ENCODE data around the gene CDC34. TPM values are rescaled to one million over a fixed set of nuclear protein-coding genes. Genes with fewer than 3 reads are reported as not detected.
A peak's percentile ranks its signal among the peaks of the same experiment; 100 is the strongest.

CDC34 gene
- total RNA-seq, 1 experiment from 2014 or later: 112 TPM

DNA sequence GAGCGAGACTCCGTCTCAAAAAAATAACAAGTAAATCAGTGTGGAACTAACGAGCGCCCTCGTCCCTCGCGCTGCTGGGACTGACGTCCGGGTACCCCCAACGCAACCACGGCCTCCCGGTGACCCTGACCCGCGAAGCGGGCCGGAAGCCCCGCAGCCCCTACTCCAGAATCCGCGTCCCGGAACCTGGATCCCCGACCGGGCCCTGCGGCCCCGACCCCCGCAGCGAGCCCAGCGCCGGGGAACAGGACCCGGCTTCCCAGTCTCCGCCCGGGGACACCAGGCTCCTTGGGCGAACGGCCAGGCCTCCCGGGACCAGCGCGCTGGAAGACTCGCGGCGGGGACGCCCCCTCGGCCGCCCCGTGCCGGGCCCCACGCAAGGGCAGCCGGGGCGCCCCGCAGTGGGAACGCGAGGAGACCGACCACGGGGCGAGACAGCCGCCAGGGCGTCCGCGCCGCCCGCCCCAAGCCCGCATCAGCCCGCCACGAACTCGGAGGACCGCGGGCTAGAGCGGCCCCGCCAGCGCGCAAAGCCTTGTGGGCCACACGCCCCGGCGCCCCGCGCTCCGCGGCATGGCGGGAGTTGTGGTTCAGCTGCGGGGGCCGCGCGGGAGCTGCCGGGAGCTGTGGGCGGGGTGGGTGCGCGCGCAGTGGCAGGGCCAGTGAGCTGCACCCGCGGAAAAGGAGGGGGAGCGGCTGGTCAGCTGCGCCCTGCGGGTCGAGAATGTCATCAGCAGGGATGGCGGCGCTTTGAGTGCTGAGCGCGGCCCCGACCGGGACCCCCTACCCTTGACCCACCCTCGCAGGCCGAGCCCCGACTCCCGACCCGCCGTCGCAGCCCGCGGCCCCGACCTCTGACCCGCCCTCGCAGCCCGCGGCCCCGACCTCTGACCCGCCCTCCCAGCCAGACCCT, 42.8 kb upstream of the CDC34 start:
- peak overlapping the region; percentile 75 for H3K18ac ChIP-seq (ENCODE audit: insufficient read length, low read depth, low read length)
- no peak overlapping the region for H3T11ph ChIP-seq (ENCODE audit: low read length)
- H2BK12ac ChIP-seq (ENCODE audit: insufficient read length, low read depth, low read length): no peak overlapping the region
- peak overlapping the region; percentile 78 to 87 for H3K4me3 Mint-ChIP-seq
- peak overlapping the region; percentile 79 for H3K14ac ChIP-seq (ENCODE audit: insufficient read depth, low read length)
- H4K8ac ChIP-seq (replicated peaks; ENCODE audit: insufficient read length, low read depth, low read length): no peak overlapping the region
- H3K56ac ChIP-seq (ENCODE audit: insufficient read length, low read depth, low read length): no peak overlapping the region
- no peak overlapping the region for H3K23ac ChIP-seq (ENCODE audit: insufficient read length, low read depth, low read length)
- no peak overlapping the region for H3K27ac ChIP-seq (ENCODE audit: insufficient read length, low read depth, low read length)
- H3K4me2 ChIP-seq (ENCODE audit: insufficient read depth, insufficient read length, low read length): peak overlapping the region; percentile 10
- no peak overlapping the region for H2BK5ac ChIP-seq (ENCODE audit: insufficient read length, low read length)
- no peaks in the 10 kb centered on the region; the same call in 1 of the 2 replicates for H3K4me1 ChIP-seq (ENCODE audit: insufficient read depth, low read length)
- no peak overlapping the region for H2AFZ ChIP-seq (ENCODE audit: low read length)
- H4K5ac ChIP-seq (ENCODE audit: insufficient read length, low read depth, low read length): no peak overlapping the region
- peak overlapping the region in 1 of 3 experiments; percentile 86; a peak in 2 of 7 replicates for H3K27ac Mint-ChIP-seq
- peak overlapping the region; percentile 13 for H3K9ac ChIP-seq (ENCODE audit: extremely low read depth, insufficient read length, low read length)
- H4K91ac ChIP-seq (ENCODE audit: insufficient read length, low read depth, low read length): no peak overlapping the region
- H3K79me2 ChIP-seq (ENCODE audit: insufficient read depth, low read length): no peaks in the 10 kb centered on the region
- H3K23me2 ChIP-seq (ENCODE audit: insufficient read length, low read depth, low read length, poor library complexity, severe bottlenecking): peaks cover 4% of the 10 kb centered on the region
- peaks cover 4% of the 10 kb centered on the region for H4K20me1 ChIP-seq (ENCODE audit: control insufficient read depth, insufficient read depth, insufficient read length)
- H3K36me3 Mint-ChIP-seq (ENCODE audit: insufficient read depth in 1 of 3, low read depth in 3 of 3): no peaks in the 10 kb centered on the region
- no peak overlapping the region for H3K4ac ChIP-seq (ENCODE audit: low read depth, low read length)
- no peak overlapping the region for H2BK15ac ChIP-seq (ENCODE audit: low read depth, low read length)
- no peak overlapping the region for H2AK5ac ChIP-seq (ENCODE audit: insufficient read length, low read length)
- H3K9me3 ChIP-seq (ENCODE audit: control insufficient read depth, low read depth, low read length): no peaks in the 10 kb centered on the region
- DNase-seq: peak; percentile 94
- peaks cover 16 to 33% of the 10 kb centered on the region in 2 experiments for H3K4me1 Mint-ChIP-seq
- WGBS (ENCODE audit: extremely low coverage, insufficient read length, low lambda C conversion rate): no CpG with 5 or more reads among the region's 114 CpGs
- peaks cover 19% of the 10 kb centered on the region for H3K27me3 Mint-ChIP-seq (ENCODE audit: low read depth)
- no peaks in the 10 kb centered on the region for H3K27me3 ChIP-seq (ENCODE audit: insufficient read depth, low read length)
- H2BK20ac ChIP-seq (ENCODE audit: low read depth, low read length, poor library complexity, severe bottlenecking): no peak overlapping the region
- H3K9me3 Mint-ChIP-seq: peaks cover 3 to 4% of the 10 kb centered on the region in 2 experiments; a peak in 2 of 5 replicates
- H2BK120ac ChIP-seq (ENCODE audit: low read depth, low read length, poor library complexity, severe bottlenecking): no peak overlapping the region
- no peaks in the 10 kb centered on the region for H3K79me1 ChIP-seq (ENCODE audit: insufficient read depth, low read depth, low read length, poor library complexity, severe bottlenecking)
- no peak for TF ChIP-seq CTCF (conservative IDR thresholded peaks at IDR 0.05)

All from H9 (cell line).